H1 (cell line): ENCODE measurements around the gene ARL5A. TPM values are rescaled to one million over a fixed set of nuclear protein-coding genes. Genes with fewer than 3 reads are reported as not detected.

Experiments
- CTCF ChIA-PET: fragments of 300-600 bp; sonication (Branson Sonifier 250); formaldehyde crosslinking; loops from one replicate; lab custom pipeline; 2021; ENCODE audit not compliant: partially characterized antibody; lab: Charles Lee
- POLR2A ChIA-PET: fragments of 300-600 bp; sonication (Branson Sonifier 250); formaldehyde crosslinking; loops from one replicate; lab custom pipeline; 2021; ENCODE audit warnings: inconsistent platforms; ENCODE audit not compliant: partially characterized antibody; lab: Charles Lee
- DNase-seq, 2 experiments: peaks; one replicate each; pipeline versions ENCODE4 v3.0.0 to v3.0.0-alpha.2; 2010 to 2022; ENCODE audit warnings: low spot score in 2 of 2, low read depth in 1 of 2, mixed read lengths in 1 of 2
- FAIRE-seq: peaks from 2 replicates; lab custom pipeline; 2011; peaks lifted over from hg19 to GRCh38; lab: Jason Lieb, UNC
- H2AFZ ChIP-seq: 2 replicates; pipeline ENCODE4 v1.8.1; 2012; ENCODE audit warnings: low read length, inconsistent platforms
- H2AK5ac ChIP-seq: 2 replicates; pipeline ENCODE4 v1.6.1; 2013; ENCODE audit warnings: low read depth, low read length
- H2BK120ac ChIP-seq: replicated peaks from 2 replicates; pipeline ENCODE3; 2013; ENCODE audit warnings: low read depth, low read length, inconsistent platforms
- H2BK12ac ChIP-seq: 2 replicates; pipeline ENCODE4 v1.6.1; 2013; ENCODE audit warnings: low read depth, low read length
- H2BK15ac ChIP-seq: 2 replicates; pipeline ENCODE4 v1.6.1; 2013; ENCODE audit warnings: low read length
- H2BK20ac ChIP-seq: 2 replicates; pipeline ENCODE4 v1.6.1; 2013; ENCODE audit warnings: low read length
- H2BK5ac ChIP-seq: 2 replicates; pipeline ENCODE4 v1.6.1; 2013; ENCODE audit warnings: low read depth, low read length
- H3K14ac ChIP-seq: 2 replicates; pipeline ENCODE4 v1.6.1; 2013; ENCODE audit warnings: inconsistent platforms; ENCODE audit not compliant: insufficient read length
- H3K18ac ChIP-seq: 2 replicates; pipeline ENCODE4 v1.6.1; 2013; ENCODE audit warnings: low read length; ENCODE audit errors: extremely low read depth
- H3K23ac ChIP-seq: 2 replicates; pipeline ENCODE4 v1.6.1; 2013; ENCODE audit warnings: inconsistent platforms; ENCODE audit not compliant: insufficient read length
- H3K23me2 ChIP-seq: 2 replicates; pipeline ENCODE4 v1.6.1; 2013; ENCODE audit warnings: low read depth, low read length
- H3K27ac ChIP-seq: 2 replicates; pipeline ENCODE4 v1.6.1; 2011; ENCODE audit warnings: low read depth, low read length, inconsistent platforms
- H3K27me3 ChIP-seq, 4 experiments: replicated peaks in 1 of 4; 1 replicate in 1 of 4; 2 replicates in 3 of 4; pipeline versions ENCODE4 v1.6.1 to v1.8.1; 2011 to 2013; ENCODE audit warnings: low read length in 3 of 4, mild to moderate bottlenecking in 3 of 4, inconsistent platforms in 2 of 4, mixed read lengths in 2 of 4, moderate library complexity in 1 of 4; ENCODE audit not compliant: control insufficient read depth in 3 of 4, insufficient read depth in 3 of 4; ENCODE audit errors: extremely low read depth in 1 of 4
- H3K36me3 ChIP-seq, 4 experiments: 2 replicates each; pipeline versions ENCODE4 v1.6.1 to v1.8.1; 2011 to 2013; ENCODE audit warnings: mild to moderate bottlenecking in 4 of 4, low read length in 3 of 4, moderate library complexity in 2 of 4, control low read depth in 1 of 4, inconsistent platforms in 1 of 4; ENCODE audit not compliant: insufficient read depth in 4 of 4, control insufficient read depth in 2 of 4
- H3K4ac ChIP-seq: replicated peaks from 2 replicates; pipeline ENCODE3; 2013; ENCODE audit warnings: low read length, low read depth, mixed read lengths, inconsistent platforms; ENCODE audit not compliant: insufficient read length
- H3K4me1 ChIP-seq, 4 experiments: replicated peaks in 1 of 4; 1 replicate in 1 of 4; 2 replicates in 3 of 4; pipeline versions ENCODE4 v1.6.1 to v1.8.1; 2011 to 2013; ENCODE audit warnings: low read length in 3 of 4, inconsistent platforms in 2 of 4, mixed read lengths in 1 of 4; ENCODE audit not compliant: insufficient read depth in 4 of 4, control insufficient read depth in 3 of 4
- H3K4me2 ChIP-seq, 2 experiments: 2 replicates each; pipeline versions ENCODE4 v1.6.1 to v1.8.1; 2011 to 2013; ENCODE audit warnings: low read depth in 2 of 2, low read length in 2 of 2, control low read depth in 1 of 2, inconsistent platforms in 1 of 2, mild to moderate bottlenecking in 1 of 2; ENCODE audit not compliant: insufficient read depth in 1 of 2
- H3K4me3 ChIP-seq, 4 experiments: fragments of 200-600, 300-600 bp in 1 of 4; sonication (generic), shearing (Covaris generic), sonication (Bioruptor Twin) in 1 of 4; 2 replicates each; pipeline versions ENCODE4 v1.5.1 to v1.8.1; 2011 to 2016; ENCODE audit warnings: low read length in 4 of 4, low read depth in 3 of 4, control low read depth in 2 of 4, inconsistent platforms in 2 of 4, mild to moderate bottlenecking in 2 of 4, mixed read lengths in 1 of 4, moderate library complexity in 1 of 4; ENCODE audit not compliant: insufficient read depth in 2 of 4; ENCODE audit errors: extremely low read depth in 1 of 4
- H3K56ac ChIP-seq: replicated peaks from 2 replicates; pipeline ENCODE3; 2013; ENCODE audit warnings: low read depth, mild to moderate bottlenecking, mixed read lengths, low read length, inconsistent platforms; ENCODE audit not compliant: insufficient read length
- H3K79me1 ChIP-seq: 2 replicates; pipeline ENCODE4 v1.6.1; 2013; ENCODE audit warnings: low read depth, low read length, control low read depth
- H3K79me2 ChIP-seq, 2 experiments: 2 replicates each; pipeline versions ENCODE4 v1.6.1 to v1.8.1; 2012 to 2013; ENCODE audit warnings: low read length in 2 of 2, mild to moderate bottlenecking in 2 of 2, inconsistent platforms in 1 of 2; ENCODE audit not compliant: insufficient read depth in 2 of 2, control insufficient read depth in 1 of 2
- H3K9ac ChIP-seq, 4 experiments: replicated peaks in 1 of 4; 1 replicate in 1 of 4; 2 replicates in 3 of 4; pipeline versions ENCODE4 v1.6.1 to v1.8.1; 2011 to 2013; ENCODE audit warnings: low read depth in 3 of 4, low read length in 3 of 4, control low read depth in 2 of 4, mild to moderate bottlenecking in 2 of 4, moderate library complexity in 2 of 4, inconsistent platforms in 1 of 4; ENCODE audit errors: extremely low read depth in 1 of 4
- H3K9me3 ChIP-seq, 2 experiments: 2 replicates each; pipeline versions ENCODE4 v1.6.1 to v1.8.1; 2012 to 2013; ENCODE audit warnings: mild to moderate bottlenecking in 2 of 2, moderate library complexity in 2 of 2, control low read depth in 1 of 2, inconsistent platforms in 1 of 2, low read depth in 1 of 2, low read length in 1 of 2, mixed read lengths in 1 of 2; ENCODE audit not compliant: insufficient read depth in 2 of 2
- H4K20me1 ChIP-seq, 2 experiments: replicated peaks in 1 of 2; 2 replicates each; pipeline versions ENCODE3 to v1.8.1; 2011 to 2013; ENCODE audit warnings: inconsistent platforms in 2 of 2, low read length in 2 of 2, mild to moderate bottlenecking in 1 of 2; ENCODE audit not compliant: insufficient read depth in 2 of 2, control insufficient read depth in 1 of 2
- H4K5ac ChIP-seq: 2 replicates; pipeline ENCODE4 v1.6.1; 2013; ENCODE audit warnings: low read length, low read depth, mixed read lengths, inconsistent platforms; ENCODE audit not compliant: insufficient read length
- H4K8ac ChIP-seq: 2 replicates; pipeline ENCODE4 v1.8.0; 2013; ENCODE audit warnings: mild to moderate bottlenecking, moderate library complexity, low read length, inconsistent platforms; ENCODE audit not compliant: insufficient read depth; ENCODE audit errors: extremely low read depth
- H4K91ac ChIP-seq: replicated peaks from 2 replicates; pipeline ENCODE3; 2013; ENCODE audit warnings: low read length, mixed read lengths, inconsistent platforms; ENCODE audit not compliant: insufficient read length
- BRCA1 ChIP-seq: IDR thresholded peaks from 2 replicates; pipeline ENCODE4 v1.6.1; 2012; ENCODE audit warnings: low read depth, low read length, improper control_type of control experiment
- CEBPB ChIP-seq: IDR thresholded peaks from 2 replicates; pipeline ENCODE4 v1.6.1; 2012; ENCODE audit warnings: low read depth, low read length
- CHD1 ChIP-seq: IDR thresholded peaks from 2 replicates; pipeline ENCODE4 v1.6.1; 2012; ENCODE audit warnings: low read depth, low read length, improper control_type of control experiment
- EGR1 ChIP-seq: IDR thresholded peaks from 2 replicates; pipeline ENCODE4 v1.6.1; 2011; ENCODE audit warnings: low read depth, low read length, borderline replicate concordance
- EP300 ChIP-seq, 2 experiments: IDR thresholded peaks; 1 replicate in 1 of 2; 2 replicates in 1 of 2; pipeline ENCODE4 v1.6.1; 2011 to 2012; ENCODE audit warnings: low read depth in 2 of 2, low read length in 2 of 2, mild to moderate bottlenecking in 2 of 2, borderline replicate concordance in 1 of 2, inconsistent platforms in 1 of 2, moderate library complexity in 1 of 2
- JUN ChIP-seq: IDR thresholded peaks from 2 replicates; pipeline ENCODE4 v1.6.1; 2011; ENCODE audit warnings: low read depth, mild to moderate bottlenecking, improper control_type of control experiment, low read length
- KDM1A ChIP-seq: fragments of 200-600, 300-600 bp; sonication (generic); IDR thresholded peaks from 2 replicates; pipeline ENCODE4 v1.7.1; 2016; ENCODE audit warnings: mild to moderate bottlenecking, low read length, borderline replicate concordance
- RAD21 ChIP-seq, 2 experiments: IDR thresholded peaks in 1 of 2; conservative IDR thresholded peaks in 1 of 2; 2 replicates each; pipeline ENCODE4 v1.6.1; 2011; ENCODE audit warnings: low read depth in 2 of 2, low read length in 2 of 2, improper control_type of control experiment in 1 of 2, inconsistent platforms in 1 of 2, mild to moderate bottlenecking in 1 of 2, moderate library complexity in 1 of 2
- SP4 ChIP-seq: IDR thresholded peaks from 2 replicates; pipeline ENCODE4 v1.6.1; 2012; ENCODE audit warnings: low read length, inconsistent platforms
- TCF12 ChIP-seq: IDR thresholded peaks from 2 replicates; pipeline ENCODE4 v1.6.1; 2011; ENCODE audit warnings: low read depth, mild to moderate bottlenecking, low read length
- TEAD4 ChIP-seq: IDR thresholded peaks from 2 replicates; pipeline ENCODE4 v1.6.1; 2012; ENCODE audit warnings: low read depth, low read length, inconsistent platforms, mixed read lengths
- ZNF274 ChIP-seq: IDR thresholded peaks from 2 replicates; pipeline ENCODE4 v1.7.0; 2012; ENCODE audit warnings: low read length, borderline replicate concordance; ENCODE audit errors: extremely low read depth
- WGBS, 2 experiments: shearing (Covaris generic) in 1 of 2; methylation state at CpG; one replicate each; pipeline versions ENCODE4 v1.1.6 to v1.1.7; 2013 to 2015; ENCODE audit warnings: low lambda C conversion rate in 2 of 2, mixed read lengths in 2 of 2, inconsistent platforms in 1 of 2, low coverage in 1 of 2, missing lambda C conversion rate in 1 of 2; ENCODE audit not compliant: insufficient replicate concordance in 2 of 2, insufficient coverage in 1 of 2, insufficient read length in 1 of 2; ENCODE audit errors: extremely low coverage in 1 of 2, missing lambda C conversion rate in 1 of 2; 5-methylcytosine and 5-hydroxymethylcytosine counted together
- polyA plus RNA-seq, 7 experiments: library from polyadenylated mRNA; depleted of rRNA in 3 of 7; stranded (reverse) in 5 of 7; unstranded in 2 of 7; fragments of >200 nt in 5 of 7; fragments of 200-250 nt in 2 of 7; gene quantifications; 1 replicate in 5 of 7; 2 replicates in 1 of 7; 4 replicates in 1 of 7; pipeline versions ENCODE4 v1.2.1 to v1.2.3, GENCODE V29; 2011 to 2013; ENCODE audit warnings: missing spikeins in 2 of 7, mixed read lengths in 2 of 7
- total RNA-seq: library from RNA; stranded (reverse); fragmentation: NEBNext Ultra II Directional; extraction: Animal tissue kit (Norgen Biotek cat#: 25700); gene quantifications from 2 replicates; pipeline ENCODE4 v1.2.1, GENCODE V29; 2021
- TF ChIP-seq, protein P1 (sequence below): IDR thresholded peaks from 2 replicates; pipeline ENCODE4 v1.6.1; 2012; ENCODE audit warnings: low read length, inconsistent platforms

Gene ARL5A
- total and polyA plus RNA-seq, 2 of the 8 experiments (the other 6 are each of a cell fraction or from before 2014, with no cell fraction given): 12.6 to 86.3 TPM

DNA sequence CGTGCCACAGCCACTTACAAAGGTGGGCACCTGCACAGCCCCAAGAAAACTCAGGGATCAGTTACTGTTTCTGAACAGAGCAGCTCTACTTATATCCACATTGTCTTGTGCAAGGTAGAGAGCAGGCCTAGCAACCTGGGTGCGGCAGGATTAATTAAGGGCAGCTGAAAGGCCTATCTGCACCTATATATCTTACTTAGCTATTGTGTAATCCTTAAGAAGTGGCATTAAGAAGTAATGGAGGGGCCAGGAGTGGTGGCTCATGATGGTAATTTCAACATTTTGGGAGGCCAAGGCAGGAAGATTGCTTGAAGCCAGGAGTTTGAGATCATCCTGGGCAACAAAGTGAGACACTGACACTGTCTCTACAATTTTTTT lies 12.8 kb upstream of the ARL5A start:
- no peaks in the 10 kb centered on the region for H3K79me2 ChIP-seq
- H2BK12ac ChIP-seq: no peak overlapping the region
- H2BK120ac ChIP-seq: no peak overlapping the region
- H3K23ac ChIP-seq: no peak overlapping the region
- DNase-seq: no peak
- H3K27me3 ChIP-seq: no peaks in the 10 kb centered on the region
- no peak overlapping the region for H4K91ac ChIP-seq
- no peak overlapping the region for H3K27ac ChIP-seq
- H3K79me1 ChIP-seq: no peaks in the 10 kb centered on the region
- H3K9ac ChIP-seq: no peak overlapping the region
- no peak overlapping the region for H3K4me3 ChIP-seq
- no peaks in the 10 kb centered on the region for H3K4me1 ChIP-seq
- ChIA-PET CTCF (interaction anchor here (0.7 to 2.0 kb wide), 5 partner anchors 8 to 1698 kb away, joined by 3 to 12 read pairs (median 3); no protein-coding TSS in a partner anchor), POLR2A (interaction anchor here (1.3 to 2.1 kb wide), 2 partner anchors 10 to 13 kb away, joined by 3 to 5 read pairs; partner anchors contain the start of gene ARL5A)
- H2AFZ ChIP-seq: no peak overlapping the region
- no peak overlapping the region for H3K4ac ChIP-seq
- no peak overlapping the region for H3K4me2 ChIP-seq
- 73% methylated on average over 2 of the region's 2 CpGs; no CpG with 5 or more reads in 1 of the 2 experiments for whole genome bisulfite sequencing, 2 experiments
- H3K14ac ChIP-seq: no peak overlapping the region
- H4K8ac ChIP-seq: no peak overlapping the region
- no peak for FAIRE-seq
- H2BK5ac ChIP-seq: no peak overlapping the region
- no peak overlapping the region for H3K18ac ChIP-seq
- no peaks in the 10 kb centered on the region for H3K9me3 ChIP-seq
- H4K5ac ChIP-seq: no peak overlapping the region
- H3K36me3 ChIP-seq: no peaks in the 10 kb centered on the region
- no peak overlapping the region for H2BK20ac ChIP-seq
- no peak overlapping the region for H3K56ac ChIP-seq
- H2AK5ac ChIP-seq: no peak overlapping the region
- H2BK15ac ChIP-seq: no peak overlapping the region
- H4K20me1 ChIP-seq: no peaks in the 10 kb centered on the region
- H3K23me2 ChIP-seq: no peaks in the 10 kb centered on the region
- no peak for TF ChIP-seq TCF12
- no peak for TF ChIP-seq BRCA1
- TF ChIP-seq KDM1A: no peak
- TF ChIP-seq EGR1: no peak
- no peak for TF ChIP-seq CHD1
- TF ChIP-seq RAD21 (IDR thresholded peaks at IDR 0.05 in 1 of 2, conservative IDR thresholded peaks at IDR 0.05 in 1 of 2; ENCODE audit: low read depth in 2 of 2, low read length in 2 of 2): no peak
- no peak for TF ChIP-seq JUN
- TF ChIP-seq, protein P1, sequence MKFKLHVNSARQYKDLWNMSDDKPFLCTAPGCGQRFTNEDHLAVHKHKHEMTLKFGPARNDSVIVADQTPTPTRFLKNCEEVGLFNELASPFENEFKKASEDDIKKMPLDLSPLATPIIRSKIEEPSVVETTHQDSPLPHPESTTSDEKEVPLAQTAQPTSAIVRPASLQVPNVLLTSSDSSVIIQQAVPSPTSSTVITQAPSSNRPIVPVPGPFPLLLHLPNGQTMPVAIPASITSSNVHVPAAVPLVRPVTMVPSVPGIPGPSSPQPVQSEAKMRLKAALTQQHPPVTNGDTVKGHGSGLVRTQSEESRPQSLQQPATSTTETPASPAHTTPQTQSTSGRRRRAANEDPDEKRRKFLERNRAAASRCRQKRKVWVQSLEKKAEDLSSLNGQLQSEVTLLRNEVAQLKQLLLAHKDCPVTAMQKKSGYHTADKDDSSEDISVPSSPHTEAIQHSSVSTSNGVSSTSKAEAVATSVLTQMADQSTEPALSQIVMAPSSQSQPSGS: no peak
- no peak for TF ChIP-seq SP4
- TF ChIP-seq CEBPB: no peak
- no peak for TF ChIP-seq EP300 (IDR thresholded peaks at IDR 0.05; ENCODE audit: borderline replicate concordance in 1 of 2, low read depth in 2 of 2, low read length in 2 of 2)
- TF ChIP-seq TEAD4: no peak
- no peak for TF ChIP-seq ZNF274
